ENCODE results near the gene CRTC3. TPM values are rescaled to one million over a fixed set of nuclear protein-coding genes. Genes with fewer than 3 reads are reported as not detected.

Gene CRTC3
- total and polyA plus RNA-seq, 2 of the 13 experiments (the other 11 are each of a cell fraction or from before 2014, with no cell fraction given) = 8.4 to 11.8 TPM

GRCh38 chr15:90677807-90678790, 148.4 kb downstream of the CRTC3 start:
- no peak overlapping the region for H3K4me2 ChIP-seq (ENCODE audit: low read depth, low read length)
- DNase-seq (ENCODE audit: low spot score) (no peak), FAIRE-seq (no peak), ATAC-seq (no peak)
- H3K9ac ChIP-seq (ENCODE audit: insufficient read depth, low read depth, low read length) = no peak overlapping the region
- no peaks in the 10 kb centered on the region for H3K36me3 ChIP-seq (replicated peaks in 1 of 2; ENCODE audit: control insufficient read depth in 1 of 2, insufficient read depth in 2 of 2, low read length in 2 of 2)
- in situ Hi-C loops (cut with HindIII; ENCODE audit: extremely low pct_ligation_motif_present, low pct_unique_long_range_greater_than_20kb) = no loop called here
- no TSS peak for BruUV-seq (replicated peaks)
- CTCF ChIA-PET (ENCODE audit: low intra/inter-chr PET ratio, low total read pairs) = no interaction called here
- H3K9me3 ChIP-seq (ENCODE audit: low read length) = no peaks in the 10 kb centered on the region
- POLR2A ChIA-PET = no interaction called here
- H3K4me3 ChIP-seq (replicated peaks in 1 of 3; ENCODE audit: insufficient read depth in 1 of 3, low read depth in 2 of 3, low read length in 3 of 3) = no peak overlapping the region
- H3K4me1 ChIP-seq (ENCODE audit: insufficient read depth, low read length) = no peaks in the 10 kb centered on the region
- peaks cover 0 to 2% of the 10 kb centered on the region in 2 experiments; a peak in 2 of 5 replicates for H3K27me3 ChIP-seq (ENCODE audit: control insufficient read depth in 1 of 2, insufficient read depth in 2 of 2, low read length in 2 of 2)
- H3K27ac ChIP-seq (ENCODE audit: extremely low read length, insufficient read depth, low read length) = no peak overlapping the region
- no peaks in the 10 kb centered on the region for H3K79me2 ChIP-seq (ENCODE audit: insufficient read depth, low read length)
- intact Hi-C loops (cut with micrococcal nuclease; ENCODE audit: unreplicated experiment) = no loop called here
- WGBS (ENCODE audit: low lambda C conversion rate) = 56% methylated on average over 12 of the region's 12 CpGs
- no peak overlapping the region for H2AFZ ChIP-seq (ENCODE audit: low read length)
- TF ChIP-seq, protein P1, sequence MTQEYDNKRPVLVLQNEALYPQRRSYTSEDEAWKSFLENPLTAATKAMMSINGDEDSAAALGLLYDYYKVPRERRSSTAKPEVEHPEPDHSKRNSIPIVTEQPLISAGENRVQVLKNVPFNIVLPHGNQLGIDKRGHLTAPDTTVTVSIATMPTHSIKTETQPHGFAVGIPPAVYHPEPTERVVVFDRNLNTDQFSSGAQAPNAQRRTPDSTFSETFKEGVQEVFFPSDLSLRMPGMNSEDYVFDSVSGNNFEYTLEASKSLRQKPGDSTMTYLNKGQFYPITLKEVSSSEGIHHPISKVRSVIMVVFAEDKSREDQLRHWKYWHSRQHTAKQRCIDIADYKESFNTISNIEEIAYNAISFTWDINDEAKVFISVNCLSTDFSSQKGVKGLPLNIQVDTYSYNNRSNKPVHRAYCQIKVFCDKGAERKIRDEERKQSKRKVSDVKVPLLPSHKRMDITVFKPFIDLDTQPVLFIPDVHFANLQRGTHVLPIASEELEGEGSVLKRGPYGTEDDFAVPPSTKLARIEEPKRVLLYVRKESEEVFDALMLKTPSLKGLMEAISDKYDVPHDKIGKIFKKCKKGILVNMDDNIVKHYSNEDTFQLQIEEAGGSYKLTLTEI (CRISPR knock-in tag; conservative IDR thresholded peaks at IDR 0.05) = no peak
- TF ChIP-seq HOXA9 (CRISPR knock-in tag; IDR thresholded peaks at IDR 0.05; ENCODE audit: borderline replicate concordance) (no peak), ZNF781 (CRISPR knock-in tag; IDR thresholded peaks at IDR 0.05; ENCODE audit: borderline replicate concordance, not compliant biosample characterization) (no peak), NCOA2 (CRISPR knock-in tag; IDR thresholded peaks at IDR 0.05) (no peak), ZNF891 (CRISPR knock-in tag; IDR thresholded peaks at IDR 0.05) (no peak), ZNF296 (CRISPR knock-in tag; conservative IDR thresholded peaks at IDR 0.05) (no peak), ZNF792 (CRISPR knock-in tag; IDR thresholded peaks at IDR 0.05) (no peak), NFYB (CRISPR knock-in tag; IDR thresholded peaks at IDR 0.05) (no peak), ZNF3 (CRISPR knock-in tag; IDR thresholded peaks at IDR 0.05) (no peak), PLSCR1 (CRISPR knock-in tag; IDR thresholded peaks at IDR 0.05; ENCODE audit: borderline replicate concordance) (no peak), RXRA (CRISPR knock-in tag; IDR thresholded peaks at IDR 0.05) (no peak), ZNF704 (CRISPR knock-in tag; IDR thresholded peaks at IDR 0.05; ENCODE audit: borderline replicate concordance) (no peak), IRF2 (CRISPR knock-in tag; IDR thresholded peaks at IDR 0.05) (no peak), ZNF761 (CRISPR knock-in tag; conservative IDR thresholded peaks at IDR 0.05) (no peak), TMF1 (CRISPR knock-in tag; IDR thresholded peaks at IDR 0.05; ENCODE audit: low read depth) (no peak), ZNF747 (CRISPR knock-in tag; IDR thresholded peaks at IDR 0.05; ENCODE audit: borderline replicate concordance) (no peak), ZNF337 (CRISPR knock-in tag; IDR thresholded peaks at IDR 0.05; ENCODE audit: borderline replicate concordance, low read depth) (no peak), MXI1 (IDR thresholded peaks at IDR 0.05; ENCODE audit: borderline replicate concordance, low read depth, low read length) (no peak)
- H4K20me1 ChIP-seq (ENCODE audit: insufficient read depth, low read length) = no peaks in the 10 kb centered on the region
